GM12864 (cell line): ENCODE data around the gene CKB.

Experiments
- DNase-seq: peaks from one replicate; pipeline ENCODE4 v3.0.0-alpha.2; 2011; ENCODE audit warnings: low read depth
- H3K4me3 ChIP-seq: 2 replicates; pipeline ENCODE4 v1.5.1; 2011; ENCODE audit warnings: mild to moderate bottlenecking, low read depth, low read length, control low read depth
- TF ChIP-seq, protein P1 (sequence below): IDR thresholded peaks from 2 replicates; pipeline ENCODE4 v1.5.1; 2011; ENCODE audit warnings: low read depth, mild to moderate bottlenecking, moderate library complexity, low read length, control low read depth, inconsistent platforms; ENCODE audit errors: missing control alignments

CKB gene

DNA sequence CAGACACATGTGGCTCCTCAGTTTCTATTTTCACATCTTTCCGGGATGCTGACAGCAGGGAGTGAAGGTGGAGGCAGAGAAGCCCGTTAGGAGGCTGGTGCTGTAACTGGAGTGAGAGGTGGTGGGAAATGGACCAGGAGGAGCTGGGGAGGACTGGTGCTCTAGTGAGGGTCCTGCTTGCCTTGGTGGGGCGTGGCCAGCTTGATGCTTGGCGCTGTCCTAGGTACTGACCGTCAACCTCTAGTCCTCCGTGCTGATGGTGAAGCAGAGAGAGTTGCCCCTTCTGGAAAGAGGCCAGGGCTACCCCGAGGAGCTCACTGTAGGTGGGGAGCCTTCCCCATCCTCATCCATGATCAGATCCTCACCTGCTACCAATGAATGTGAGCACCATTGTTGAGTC is 7.8 kb upstream of the CKB start:
- no peak for DNase-seq
- H3K4me3 ChIP-seq, result peak overlapping the region; percentile 82; the same call in 1 of the 2 replicates
- TF ChIP-seq, protein P1, sequence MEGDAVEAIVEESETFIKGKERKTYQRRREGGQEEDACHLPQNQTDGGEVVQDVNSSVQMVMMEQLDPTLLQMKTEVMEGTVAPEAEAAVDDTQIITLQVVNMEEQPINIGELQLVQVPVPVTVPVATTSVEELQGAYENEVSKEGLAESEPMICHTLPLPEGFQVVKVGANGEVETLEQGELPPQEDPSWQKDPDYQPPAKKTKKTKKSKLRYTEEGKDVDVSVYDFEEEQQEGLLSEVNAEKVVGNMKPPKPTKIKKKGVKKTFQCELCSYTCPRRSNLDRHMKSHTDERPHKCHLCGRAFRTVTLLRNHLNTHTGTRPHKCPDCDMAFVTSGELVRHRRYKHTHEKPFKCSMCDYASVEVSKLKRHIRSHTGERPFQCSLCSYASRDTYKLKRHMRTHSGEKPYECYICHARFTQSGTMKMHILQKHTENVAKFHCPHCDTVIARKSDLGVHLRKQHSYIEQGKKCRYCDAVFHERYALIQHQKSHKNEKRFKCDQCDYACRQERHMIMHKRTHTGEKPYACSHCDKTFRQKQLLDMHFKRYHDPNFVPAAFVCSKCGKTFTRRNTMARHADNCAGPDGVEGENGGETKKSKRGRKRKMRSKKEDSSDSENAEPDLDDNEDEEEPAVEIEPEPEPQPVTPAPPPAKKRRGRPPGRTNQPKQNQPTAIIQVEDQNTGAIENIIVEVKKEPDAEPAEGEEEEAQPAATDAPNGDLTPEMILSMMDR, result no peak

DNA sequence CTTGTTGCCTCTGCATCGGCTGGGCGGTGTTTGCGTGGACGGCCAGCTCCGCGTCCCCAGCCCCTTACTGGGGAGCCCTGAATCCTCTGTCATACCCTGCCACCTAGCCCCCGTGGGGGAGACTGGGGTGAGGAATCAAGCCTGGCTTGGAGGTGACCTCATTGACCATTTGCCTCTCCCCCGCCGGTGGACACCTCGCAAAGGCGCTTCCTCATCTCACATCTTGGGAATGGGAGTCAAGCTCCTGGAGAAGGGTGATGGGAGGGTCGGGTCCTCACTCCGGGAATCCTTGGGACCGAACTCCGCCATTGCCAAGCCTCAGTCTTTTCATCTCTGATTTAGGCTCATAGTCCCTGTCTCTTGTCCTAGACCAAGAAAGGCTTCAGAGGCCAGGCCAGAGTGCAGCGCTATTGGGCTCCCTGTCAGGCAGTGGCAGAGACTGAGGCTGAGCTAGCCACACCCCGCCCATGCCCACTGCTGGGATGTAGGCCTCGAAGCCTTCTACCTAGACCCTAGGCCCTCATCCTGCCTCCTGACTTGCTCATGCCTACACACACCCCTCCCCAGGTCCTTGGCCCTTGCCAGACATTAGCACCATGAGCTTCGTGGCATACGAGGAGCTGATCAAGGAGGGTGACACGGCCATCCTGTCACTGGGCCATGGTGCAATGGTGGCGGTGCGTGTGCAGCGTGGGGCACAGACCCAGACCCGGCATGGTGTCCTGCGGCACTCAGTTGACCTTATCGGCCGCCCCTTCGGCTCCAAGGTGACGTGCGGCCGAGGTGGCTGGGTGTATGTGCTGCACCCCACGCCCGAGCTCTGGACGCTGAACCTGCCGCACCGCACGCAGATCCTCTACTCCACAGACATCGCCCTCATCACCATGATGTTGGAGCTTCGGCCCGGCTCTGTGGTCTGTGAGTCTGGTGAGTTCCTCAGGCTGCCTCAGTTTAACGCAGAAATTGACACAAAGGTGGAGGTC is 7.0 kb upstream of the CKB start:
- peak overlapping the region; percentile 82 for H3K4me3 ChIP-seq
- TF ChIP-seq, protein P1, result no peak
- no peak for DNase-seq

DNA sequence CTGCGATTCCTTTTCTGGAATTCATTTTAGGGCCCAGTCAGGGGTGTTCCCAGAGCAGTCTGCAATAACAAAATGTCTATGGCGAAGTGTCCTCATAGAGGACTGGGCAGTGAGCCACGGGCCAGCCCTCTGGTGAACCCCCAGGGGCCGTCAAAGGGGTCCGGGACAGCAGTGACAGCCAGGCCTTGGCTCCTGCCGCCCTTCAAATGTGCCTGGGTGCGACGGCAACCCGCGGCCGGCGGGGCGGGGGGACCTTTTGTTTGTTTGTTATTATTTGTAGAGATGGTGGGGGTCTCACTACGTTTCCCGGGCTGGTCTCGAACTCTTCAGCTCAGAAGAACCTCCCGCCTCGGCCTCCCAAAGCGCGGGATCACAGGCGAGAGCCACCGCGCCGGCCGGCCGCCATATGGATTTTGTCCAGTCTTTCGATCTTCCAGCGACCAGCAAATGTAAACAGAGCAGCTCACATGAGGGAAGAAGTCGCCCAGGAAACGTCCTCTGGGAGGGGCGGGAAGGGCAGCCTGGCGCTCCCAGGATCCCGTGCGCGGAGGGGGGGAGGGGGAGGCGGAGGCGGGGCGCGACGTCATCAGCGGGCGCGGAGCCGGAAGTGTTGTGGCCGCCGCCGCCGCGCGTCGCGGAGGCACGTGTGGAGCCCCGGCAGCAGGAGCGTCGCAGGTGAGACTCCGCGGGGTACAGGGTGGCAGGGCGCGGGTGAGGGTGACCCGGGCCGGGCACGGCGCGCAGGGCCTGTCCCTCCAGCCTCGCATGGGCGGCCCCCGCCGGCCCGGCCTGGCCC is 6.2 kb upstream of the CKB start, which contains the start of gene TRMT61A:
Gene TRMT61A (plus strand): TSS at position 610 of the 796 bp plus-strand sequence. CDS start 783 bp downstream, outside the sequence.
- TF ChIP-seq, protein P1, result no peak
- no peak for DNase-seq

DNA sequence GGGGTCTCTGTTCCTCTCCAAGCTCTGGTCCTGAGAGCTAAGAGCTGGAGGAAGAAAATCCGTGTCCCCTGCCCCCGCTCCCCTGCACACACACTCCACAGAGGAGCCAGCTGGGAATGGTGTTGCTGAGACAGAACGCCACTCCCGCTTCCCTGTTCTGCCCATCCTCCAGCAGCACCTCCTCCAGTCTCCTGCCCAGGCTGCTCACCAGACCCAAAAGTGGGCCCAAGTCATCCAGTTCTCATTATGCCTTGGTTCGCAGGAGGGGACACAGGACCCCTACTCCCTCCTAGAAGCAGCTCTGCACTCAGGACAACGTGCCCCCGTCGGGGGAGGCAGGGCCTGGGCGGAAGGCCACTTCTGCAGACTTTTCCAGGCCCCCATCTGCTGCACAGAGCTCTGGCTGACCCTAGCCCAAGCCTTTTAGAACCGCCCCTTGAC is 5.5 kb upstream of the CKB start:
- TF ChIP-seq, protein P1, result no peak
- no peak for DNase-seq
- peak overlapping the region; percentile 82 for H3K4me3 ChIP-seq

More for the DNA sequence above, 6.2 kb upstream of the CKB start, which contains the start of gene TRMT61A:
- peak within 1 kb of the TSS; percentile 82 for H3K4me3 ChIP-seq

DNA sequence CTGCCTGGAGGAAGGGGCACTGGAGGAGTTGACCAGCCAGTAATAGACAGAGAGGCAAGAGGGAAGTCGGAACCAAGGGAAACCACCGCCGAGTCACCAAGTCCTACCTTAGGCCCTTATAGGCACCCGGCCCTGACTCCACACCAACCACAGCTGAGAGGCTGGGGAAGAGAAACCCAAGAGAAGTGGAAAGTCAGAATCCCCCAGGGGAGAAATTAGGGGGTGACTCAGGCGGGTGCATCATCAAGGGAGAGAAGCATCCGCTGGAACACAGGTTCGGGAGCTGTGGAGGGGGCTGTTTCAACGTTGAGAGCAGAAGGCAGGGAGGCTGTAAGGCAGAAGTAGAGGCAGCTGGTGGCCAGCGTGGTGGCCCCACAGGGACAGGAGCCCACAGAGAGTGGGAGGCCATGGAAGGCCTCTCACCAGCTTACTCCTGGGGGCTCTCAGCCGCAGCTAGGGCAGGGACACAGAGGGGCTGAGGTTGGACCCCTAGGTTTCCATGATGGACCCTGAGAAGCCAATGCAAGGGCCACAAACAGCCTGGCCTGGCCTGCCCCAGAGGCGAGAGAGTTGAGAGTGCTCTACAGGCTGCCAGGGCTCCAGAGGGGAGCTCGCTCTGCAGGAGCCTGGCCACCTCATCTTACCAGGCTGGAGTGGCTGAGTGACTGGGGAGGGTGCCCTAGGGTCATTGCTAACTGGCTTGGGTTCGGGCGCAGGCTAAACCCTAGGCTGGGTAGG is 4.9 kb upstream of the CKB start:
- TF ChIP-seq, protein P1, result no peak
- peak overlapping the region; percentile 82 for H3K4me3 ChIP-seq
- DNase-seq, result peak; percentile 26

DNA sequence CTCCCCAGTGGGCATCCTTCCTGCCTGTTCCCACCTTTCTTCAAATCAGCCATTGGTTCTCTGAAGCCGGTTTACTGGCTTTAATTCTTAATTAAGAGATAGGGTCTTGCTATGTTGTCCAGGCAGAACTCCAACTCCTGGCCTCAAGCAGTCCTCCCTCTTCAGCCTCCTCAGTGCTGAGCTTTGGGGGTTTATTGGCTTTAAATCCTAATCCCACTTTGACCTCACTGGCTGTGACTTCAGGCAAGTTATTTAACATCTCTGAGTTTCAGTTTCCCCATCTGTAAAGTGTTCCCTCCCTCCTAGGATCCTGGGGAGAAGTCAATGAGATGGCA is 4.3 kb upstream of the CKB start:
- no peak for DNase-seq
- TF ChIP-seq, protein P1, result no peak
- no peak overlapping the region for H3K4me3 ChIP-seq
